ENCODE results near the gene RER1.
A peak's percentile ranks its signal among the peaks of the same experiment; 100 is the strongest.

The RER1 gene

DNA sequence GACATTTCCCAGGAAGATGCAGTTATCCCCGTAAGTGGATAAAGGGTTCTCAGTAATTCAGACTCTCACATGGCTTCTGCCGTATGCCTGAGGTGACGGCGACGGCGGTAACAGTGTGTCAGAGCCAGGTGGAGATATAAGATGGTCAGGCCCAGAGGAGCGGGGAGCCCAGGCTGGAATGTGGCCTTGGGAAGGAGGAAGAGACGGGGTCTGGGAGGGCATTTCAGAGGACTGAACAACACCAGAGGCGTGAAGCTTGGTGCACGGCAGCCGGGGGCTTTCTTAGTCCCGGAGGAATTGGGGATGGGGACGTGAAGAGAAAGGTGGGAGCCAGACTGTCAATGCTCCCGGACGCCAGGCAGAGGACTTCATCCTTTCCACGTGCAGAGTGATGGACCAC lies 1.0 kb downstream of the RER1 start:
- DNase-seq: no peak

DNA sequence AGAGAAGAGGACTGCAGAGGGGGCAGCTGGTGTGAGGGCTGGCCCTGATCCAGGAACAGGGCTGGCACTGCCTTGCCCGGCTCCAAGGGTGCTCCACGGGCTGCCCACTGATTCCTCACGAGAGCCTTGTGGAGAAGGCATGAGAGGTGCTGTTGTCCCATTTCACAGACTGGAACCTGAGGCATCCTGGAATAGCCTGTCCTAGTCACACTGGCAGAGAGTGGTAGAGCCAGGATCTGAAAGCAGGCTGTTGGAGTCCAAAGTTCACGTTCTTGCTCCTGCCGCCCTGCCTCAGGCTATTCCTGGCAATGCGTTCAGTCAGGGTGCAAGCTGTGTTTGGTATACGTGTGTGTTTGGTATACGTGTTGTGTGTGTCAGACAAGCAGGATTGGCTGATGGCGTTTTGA lies 1.8 kb downstream of the RER1 start:
- DNase-seq: no peak

DNA sequence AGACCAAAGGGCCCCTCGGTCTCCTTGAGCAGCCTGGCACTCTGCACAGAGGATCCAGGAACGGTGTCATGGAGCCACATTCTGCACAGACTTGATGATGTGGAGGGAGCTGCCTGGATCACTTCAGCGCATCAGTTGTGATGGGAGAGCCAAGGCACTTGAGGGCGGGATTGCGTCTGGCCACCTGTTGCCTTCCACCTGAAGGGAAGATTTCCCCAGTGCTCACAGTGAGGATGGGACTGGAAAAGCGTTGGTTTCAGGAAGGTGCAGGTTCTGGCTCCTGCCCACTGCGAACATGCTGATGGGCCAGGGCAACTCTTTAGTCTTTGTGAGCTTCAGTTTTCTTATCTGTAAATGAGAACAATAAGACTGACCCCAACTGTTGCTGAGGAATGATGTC lies 2.6 kb downstream of the RER1 start:
- no peak for DNase-seq

DNA sequence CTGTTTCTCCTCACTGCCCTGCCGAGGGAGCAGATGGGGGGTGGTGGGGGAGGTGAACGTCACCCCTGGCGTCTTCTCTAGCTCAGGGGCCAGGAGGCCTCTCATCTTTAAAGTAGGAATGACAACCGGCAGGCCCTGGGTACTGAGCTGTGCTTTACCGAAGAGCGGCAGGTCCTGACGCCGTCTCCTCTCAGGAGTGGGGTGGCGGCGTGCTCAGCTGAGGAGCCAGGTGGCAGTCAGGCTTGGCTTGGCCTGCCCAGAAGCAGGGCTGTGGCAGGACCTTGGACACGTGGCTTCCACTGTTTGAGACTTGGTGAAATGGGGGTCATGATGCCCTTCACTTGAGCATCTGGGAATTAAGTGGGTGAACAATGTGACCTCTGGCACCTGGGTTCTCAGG lies 3.1 kb downstream of the RER1 start:
- no peak for DNase-seq

DNA sequence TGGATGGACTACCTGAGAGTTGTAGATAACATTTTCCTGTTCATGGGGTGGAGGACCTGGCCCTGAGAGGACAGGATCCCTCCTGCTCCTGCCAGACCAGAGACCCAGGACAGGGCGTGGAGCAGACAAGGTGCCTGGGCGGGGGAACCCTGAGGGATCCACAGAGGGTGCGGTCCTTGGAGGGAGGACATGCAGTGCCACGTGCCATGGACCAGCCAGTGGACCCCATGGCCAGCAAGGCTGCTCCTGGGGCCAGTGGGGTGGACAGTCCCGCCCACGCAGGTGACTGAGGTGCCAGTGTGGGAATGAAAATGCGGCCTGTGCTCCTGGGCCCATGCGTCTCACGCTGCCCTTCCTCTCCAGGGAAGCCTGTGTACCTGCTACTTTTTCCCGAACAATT lies 3.6 kb downstream of the RER1 start:
- no peak for DNase-seq

DNA sequence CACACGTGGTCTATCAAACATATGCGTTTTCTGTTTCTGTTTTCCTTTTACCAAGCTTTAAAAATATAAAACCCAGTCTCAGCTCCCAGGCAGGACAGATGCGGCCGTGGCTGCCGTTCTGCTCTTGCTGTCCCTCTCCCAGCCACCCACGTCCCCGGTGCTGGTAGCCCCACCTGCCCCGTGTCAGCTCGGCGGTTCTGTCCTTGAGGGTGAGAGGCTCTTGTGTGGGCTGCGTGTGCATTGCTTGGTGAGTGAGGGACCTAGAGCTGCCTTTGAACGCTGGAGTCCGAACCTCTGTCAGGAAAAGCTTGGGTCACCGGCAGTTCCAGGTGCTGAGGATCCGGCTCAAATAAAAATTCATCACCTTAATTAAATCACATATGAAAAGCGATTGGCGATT lies 4.4 kb downstream of the RER1 start:
- no peak for DNase-seq

DNA sequence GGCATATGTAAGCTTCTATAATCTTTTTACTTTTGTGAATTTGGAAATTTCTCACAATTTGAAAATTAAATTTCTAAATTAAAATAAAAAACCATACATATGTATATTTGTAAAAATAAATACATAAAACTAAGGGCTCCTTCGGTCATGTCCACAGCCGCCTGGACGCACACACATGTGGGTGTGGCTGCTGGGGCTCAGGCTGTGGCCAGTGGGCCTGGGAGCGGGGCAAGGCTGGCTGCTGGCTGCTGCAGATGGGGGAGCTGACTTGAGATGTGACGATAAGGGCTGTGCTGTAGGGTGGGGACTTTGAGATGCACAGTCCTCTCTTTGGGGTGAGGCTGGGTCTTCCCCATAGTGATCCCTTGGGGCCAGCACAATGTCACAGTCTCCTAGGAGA lies 4.8 kb downstream of the RER1 start:
- DNase-seq: no peak

DNA sequence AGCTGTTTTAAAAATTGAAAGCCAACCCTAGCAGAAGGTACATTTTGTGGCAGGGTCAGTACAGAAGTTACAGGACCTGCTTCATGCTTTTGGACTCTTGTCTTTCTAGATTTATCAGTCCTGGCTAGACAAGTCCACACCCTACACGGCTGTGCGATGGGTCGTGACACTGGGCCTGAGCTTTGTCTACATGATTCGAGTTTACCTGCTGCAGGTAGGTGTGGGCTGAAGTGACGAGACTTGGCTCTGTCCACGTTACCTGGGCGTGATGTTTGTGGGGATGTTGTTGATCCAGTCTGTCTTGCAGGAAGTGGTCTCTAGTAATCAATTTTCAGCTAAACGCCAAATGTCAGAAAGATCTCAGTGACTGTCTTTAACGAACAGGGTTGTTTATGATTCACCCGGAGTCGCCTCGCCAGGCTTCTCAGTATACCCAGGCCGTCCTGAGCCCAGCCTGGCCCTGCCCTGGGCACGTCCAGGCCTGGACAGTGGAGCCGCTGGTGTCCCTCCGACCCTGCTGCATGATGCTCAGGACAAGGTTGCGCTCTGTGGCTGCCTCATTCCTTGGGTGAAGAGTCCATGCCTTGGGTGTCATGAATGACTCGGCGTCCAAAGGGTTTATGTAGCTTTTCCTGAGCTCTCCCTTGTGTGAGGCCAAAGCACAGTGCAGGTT lies 5.5 kb downstream of the RER1 start:
- DNase-seq: no peak

DNA sequence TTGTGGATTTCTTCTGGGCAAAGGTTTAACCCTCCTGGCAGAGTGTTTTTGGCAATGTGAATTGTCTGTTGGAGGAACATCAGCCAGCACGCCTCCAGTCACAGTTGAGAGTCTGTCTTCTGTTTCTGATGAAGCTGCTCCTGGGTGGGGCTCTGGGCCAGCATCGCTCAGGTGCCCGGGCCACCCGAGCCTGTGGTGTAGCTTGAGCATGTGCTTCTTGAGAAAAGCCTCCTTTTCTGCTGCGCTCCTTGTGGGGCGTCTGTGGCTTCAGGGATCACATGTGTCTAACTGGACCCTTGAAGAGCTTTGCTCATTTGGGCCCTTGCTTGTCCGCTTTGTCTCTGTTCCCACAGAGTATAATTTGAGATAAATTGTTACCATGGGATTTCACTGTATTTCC lies 7.2 kb downstream of the RER1 start:
- no peak for DNase-seq

DNA sequence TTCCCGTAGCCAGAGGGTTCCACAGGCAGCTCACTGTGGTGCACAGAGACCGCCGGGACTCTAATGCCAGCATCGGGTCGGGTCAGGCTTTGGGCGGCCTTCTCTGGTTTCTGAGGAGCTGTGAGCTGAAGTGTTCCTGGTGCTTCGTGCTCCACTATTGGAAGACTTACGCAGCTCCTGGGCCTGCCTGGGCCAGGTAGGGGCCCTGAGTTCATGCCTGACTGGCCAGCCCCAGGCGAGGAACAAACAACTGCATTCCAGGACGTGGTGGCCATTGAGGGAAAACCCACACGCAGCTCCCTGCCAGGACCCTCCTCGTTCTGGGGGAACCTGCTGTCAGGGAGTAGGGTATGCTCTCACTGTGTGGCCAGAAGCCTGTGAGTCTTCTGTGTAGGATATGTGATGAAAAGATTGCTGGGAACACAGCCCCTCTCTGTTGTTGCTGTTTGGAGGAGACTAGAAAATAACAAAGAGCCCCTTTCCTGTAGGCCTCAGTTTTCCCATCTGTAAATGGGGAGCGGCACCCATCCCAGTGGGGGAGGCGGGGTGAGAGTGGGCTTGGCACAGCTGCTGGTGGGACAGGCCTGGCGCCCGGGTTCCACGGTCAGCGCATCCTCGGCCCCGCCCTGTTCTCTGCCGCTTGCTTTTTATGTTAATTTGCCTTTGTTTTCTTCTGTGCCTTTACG lies 8.4 kb downstream of the RER1 start:
- no peak for DNase-seq

DNA sequence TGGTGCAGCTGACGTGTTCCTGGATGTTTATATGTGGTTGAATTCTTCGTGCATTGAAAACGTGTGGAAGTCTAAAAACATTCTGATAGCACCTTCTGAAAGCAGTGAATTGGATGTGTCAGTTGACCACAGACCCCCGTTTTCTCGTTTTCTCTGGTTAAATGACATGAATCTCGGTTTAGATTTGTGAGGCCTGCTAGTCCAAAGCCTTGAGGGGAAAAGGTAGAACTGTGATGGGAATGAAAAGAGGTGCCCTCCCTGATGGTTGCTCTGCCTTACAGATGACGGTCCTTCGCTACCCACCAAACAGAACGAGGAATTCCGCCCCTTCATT lies 8.9 kb downstream of the RER1 start:
- DNase-seq: no peak

DNA sequence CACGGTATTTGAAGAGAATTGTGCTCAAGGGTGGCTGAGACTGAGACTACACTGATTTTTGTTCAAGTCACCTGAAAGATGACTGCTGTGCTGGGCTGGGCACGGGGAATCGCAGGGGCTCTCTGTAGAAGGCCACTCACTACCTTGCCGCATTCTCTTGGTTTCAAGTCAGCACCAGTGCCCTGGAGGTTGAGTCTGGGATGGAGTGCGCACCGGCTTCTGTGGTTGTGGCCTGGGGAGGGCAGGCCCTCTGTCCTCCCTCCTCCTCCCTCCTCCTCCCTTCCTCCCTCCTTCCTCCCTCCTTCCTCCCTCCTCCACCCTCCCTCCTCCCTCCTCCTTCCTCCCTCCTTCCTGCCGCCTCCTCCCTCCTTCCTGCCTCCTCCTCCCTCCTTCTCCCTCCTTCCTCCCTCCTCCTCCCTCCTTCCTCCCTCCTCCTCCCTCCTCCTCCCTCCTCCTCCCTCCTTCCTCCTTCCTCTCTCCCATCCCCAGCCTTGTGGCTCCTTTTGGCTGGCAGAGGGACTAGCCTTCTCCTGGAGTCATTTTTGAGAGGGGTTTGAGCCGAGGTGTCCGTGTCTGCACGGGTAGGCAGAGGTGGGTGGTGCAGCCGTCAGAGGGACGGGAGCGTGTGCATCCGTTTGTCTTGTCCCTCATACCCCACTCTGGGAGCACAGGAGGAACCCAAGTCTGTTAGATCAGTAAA lies 9.5 kb downstream of the RER1 start:
- DNase-seq: no peak

DNA sequence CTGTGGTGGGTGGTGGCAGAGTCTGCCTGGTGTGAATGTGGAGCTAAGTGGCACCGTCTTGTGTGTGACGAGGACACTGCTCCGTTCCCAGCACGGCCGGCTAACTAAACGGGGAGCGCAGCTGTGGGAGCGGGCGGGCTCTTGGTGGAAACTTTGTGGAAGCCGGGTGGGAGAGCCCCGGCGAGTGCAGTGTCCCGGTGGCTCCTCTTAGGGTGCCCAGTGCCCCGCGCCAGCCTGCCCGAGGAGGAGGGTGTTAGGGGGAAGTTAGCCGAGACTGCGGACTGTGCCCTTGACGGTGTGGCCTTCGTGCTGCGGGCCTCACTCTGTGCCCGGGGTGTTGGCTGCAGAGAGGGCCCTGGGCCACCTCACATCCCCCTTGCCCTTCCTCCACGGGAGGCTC lies 10.8 kb downstream of the RER1 start:
- no peak for DNase-seq

DNA sequence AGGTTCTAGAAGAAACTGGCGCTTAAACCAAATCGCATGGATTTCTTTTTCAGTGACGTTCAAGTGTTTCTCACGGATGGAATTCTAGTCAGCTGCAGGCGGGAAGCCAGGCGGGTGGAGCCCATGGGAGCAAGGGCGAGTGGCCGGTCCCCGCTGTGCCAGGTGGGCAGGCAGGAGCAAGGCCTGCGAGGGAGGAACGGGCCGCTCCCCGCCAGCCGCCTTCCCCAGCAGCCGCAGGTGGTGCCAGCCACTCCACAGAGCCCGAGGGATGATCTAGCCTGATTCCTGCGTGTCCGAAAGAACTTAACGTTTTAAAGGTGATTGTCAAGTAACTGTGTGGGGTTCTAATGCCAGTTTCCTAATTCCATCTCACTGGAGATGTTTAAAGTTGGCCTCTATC lies 11.6 kb downstream of the RER1 start:
- no peak for DNase-seq

DNA sequence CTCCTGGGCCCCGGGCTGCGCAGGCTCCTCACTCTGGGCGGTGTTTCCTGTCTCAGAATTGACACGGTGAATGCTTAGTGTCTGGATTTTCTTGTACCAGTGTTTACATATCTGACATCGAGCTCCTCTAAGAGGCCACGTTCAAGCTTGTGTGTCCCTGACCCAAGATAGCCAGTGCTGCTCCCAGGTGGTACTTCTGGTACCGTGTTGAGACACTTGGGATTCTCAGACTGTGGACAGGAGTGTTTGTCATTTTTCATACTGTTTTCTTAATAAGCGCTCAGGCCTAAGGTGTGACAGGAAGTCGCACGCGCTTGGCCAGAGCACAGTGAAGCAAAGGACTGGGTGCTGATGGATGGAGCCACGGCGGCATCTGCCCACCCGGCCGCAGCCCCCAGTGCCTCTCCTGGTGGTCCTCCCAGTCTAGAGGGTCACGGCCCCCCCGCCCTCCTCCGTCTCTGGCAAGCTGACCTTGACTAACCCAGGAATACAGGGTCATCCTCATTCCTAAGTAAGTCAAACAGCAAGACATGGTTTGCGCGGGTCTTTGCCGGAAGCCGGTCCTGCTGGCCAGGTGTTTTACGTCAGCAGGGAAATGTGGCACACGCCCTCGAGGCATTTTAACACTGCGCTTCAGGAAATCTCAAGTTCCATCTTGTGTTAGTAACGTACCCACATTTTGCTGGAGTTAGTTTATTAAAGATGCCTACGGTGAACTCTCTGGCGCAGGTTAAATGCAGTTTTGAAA lies 12.7 kb downstream of the RER1 start:
- no peak for DNase-seq

DNA sequence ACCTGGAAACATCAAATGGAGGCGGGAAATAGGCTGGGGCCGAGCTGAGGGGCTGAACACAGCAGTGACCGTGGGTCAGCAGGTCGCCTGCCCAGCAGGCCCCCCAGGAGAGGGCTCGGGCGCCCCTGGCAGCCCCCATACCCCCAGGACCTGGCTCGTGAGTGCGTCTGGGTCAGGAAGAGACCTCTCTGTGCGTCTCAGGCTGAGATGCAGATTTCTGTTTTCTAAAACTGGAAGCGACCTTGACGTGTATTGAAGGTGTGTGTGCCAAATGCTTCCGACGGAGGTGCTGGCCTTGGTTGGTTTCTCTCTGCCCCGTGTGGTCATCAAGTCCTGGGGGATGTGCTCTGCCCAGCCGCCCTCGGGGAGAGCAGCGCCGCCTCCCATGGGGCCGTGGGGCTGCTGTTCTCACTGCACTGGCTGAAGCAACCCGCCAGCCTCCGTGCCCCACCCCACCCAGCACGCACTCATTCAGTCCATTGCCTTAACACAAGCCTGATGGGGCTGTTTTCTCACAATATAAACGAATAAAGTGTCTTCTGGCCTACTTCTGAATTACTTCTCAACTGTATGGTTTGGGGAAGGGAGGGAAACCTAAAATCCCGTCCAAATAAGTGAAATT lies 13.4 kb downstream of the RER1 start:
- no peak for DNase-seq

DNA sequence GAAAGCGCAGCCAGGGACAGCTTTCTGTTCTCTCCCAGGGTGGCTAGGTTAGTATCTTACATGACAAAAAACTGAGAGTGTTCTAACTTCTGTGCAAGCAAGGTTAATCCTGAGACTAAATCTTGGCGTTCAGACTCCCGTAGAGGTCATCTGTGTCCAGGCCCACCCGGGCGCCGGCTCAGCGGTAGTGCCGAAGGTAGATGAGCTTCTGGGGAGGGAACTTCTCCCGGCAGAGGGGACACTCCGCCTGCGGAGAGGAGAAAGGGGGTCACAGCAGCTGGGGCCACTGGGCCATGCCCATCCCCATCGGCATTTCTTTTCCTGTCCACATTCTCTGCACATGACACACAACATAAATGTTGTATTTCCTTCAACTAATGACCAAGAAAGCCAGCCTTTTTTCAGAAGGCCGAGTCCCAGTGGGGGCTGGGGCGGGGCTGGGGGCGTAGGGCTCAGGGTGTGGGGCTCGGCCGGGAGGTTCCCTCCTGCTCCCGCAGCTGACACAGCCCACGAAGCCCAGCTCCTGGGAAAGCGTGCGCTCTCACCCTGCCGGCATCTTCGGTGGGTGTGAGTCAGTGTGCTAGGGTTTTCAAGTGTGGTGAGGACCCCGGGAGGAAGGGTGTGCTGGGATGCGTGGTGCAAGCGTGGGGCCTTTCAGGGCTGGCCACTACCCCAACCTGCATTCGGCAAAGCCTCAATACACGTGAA lies 14.1 kb downstream of the RER1 start:
- DNase-seq: peak; percentile 45

DNA sequence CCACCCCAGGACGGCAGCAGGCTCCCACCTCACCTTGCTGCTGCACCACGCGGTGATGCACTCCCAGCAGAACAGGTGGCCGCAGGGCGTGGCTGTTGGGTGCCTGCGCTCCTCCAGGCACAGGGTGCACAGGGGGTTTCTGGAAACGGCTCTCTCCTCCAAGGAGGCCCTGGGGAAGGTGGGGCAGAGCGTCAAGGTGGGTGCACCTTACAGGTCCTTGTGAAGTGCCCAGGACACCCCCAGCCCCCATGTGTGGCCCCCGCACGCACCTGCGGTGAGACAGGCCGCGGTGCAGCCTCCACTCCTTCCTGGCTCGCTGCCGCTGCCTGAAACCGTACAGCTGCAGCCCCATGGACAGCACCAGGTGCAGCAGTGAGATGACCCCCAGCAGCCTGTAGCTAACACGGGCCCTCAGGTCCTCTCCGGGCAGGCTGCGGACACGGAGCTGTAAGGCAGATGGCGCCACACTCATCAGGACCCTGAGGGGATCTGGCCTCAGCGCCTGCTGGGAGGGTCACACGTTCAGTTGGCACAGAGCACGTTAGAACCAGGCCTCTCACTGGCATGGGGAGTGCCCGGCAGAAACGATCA lies 14.9 kb downstream of the RER1 start:
- DNase-seq: no peak

DNA sequence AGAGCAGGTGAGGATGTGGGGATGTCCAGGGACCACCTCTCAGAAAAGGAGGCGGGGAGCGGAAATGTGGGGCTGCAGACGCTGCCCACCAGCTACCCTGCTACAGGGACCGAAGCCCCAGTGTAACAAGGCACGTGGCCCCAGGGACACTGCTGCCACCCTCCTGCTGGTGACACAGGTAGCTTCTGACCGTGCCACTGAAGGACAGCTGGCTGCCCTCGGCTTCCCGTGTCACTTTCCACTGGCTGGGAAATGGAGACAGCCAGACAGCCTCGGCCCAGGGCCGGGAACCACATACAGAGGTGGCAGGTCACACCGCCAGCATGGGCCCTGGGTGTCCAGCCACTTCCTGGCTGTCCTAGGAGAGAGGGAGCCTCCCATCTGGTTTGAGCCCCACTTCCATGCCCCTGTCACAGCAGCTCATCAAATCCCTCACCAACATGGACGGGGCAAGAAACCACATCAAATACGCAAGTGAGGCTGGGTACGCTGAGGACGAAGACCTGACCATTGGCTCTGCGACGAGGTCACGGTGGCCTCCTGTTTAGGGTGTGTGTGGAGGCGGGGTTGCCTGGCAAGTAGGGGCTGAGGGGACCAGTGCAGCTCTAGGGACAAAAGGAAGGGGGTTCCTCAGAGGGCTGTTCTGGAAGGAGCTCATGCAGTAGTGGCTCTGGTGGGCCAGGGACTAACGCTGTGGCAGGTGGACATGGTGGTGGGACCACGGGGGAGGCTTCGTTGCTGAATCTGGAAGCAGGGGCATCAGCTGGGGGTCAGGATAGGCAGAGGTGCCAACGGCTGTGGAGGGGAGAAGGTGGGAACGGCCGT lies 15.7 kb downstream of the RER1 start:
- DNase-seq: no peak

DNA sequence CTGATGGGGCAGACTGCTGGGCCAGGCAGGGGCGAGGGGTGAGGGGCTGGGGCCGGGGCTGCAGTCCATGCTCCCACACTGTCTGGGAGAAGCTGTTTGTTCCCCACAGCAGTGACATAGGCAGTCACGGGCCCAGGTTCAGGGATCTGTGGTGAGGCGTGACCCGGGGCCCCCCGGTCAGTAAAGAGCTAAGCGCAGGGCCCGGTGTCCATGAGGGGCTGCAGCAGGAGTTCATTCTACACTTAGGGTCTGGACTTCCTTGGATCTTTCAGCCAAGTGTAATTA lies 16.3 kb downstream of the RER1 start:
- no peak for DNase-seq

DNA sequence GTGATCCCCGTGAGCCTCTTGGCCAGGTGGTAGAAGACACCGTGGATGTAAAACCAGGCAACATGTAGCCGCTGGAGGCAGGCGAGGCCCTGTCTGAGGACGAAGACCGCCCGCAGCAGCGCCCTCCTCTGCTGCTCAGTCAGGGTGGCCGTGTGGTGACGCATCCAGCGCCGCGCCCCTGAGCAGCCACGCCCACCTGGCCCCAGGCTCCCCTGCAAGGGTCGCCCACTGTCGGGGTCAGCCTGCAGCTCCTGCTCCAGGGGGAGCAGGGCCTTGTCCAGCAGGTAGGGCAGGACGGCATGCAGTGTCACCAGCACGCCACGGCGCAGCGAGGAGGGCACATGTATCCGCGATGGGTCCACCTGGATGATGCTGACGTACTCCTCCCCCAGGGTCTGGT lies 16.8 kb downstream of the RER1 start:
- DNase-seq: no peak

DNA sequence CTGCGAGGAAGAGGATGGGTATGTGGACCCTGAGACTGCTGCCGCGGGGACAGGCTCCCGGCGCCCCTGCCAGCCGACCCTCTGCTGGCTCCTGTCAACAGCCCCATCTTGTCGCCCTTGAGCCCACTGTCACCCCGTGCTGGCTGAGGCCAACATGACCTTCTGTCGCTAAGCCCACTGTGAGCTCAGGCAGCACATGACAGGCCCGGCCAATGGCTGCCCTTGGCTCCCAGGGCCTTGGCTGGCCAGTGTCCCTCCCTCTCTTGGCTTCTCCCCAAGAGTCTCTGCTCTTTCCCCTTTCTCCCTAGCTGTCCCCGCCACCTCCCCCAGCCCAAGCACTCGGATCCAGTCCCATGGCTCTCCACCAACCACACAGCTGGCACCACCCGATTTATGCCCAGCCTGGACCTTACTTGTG lies 17.2 kb downstream of the RER1 start:
- DNase-seq: no peak

Data from fibroblast of skin of right quadriceps (primary cell).